Measurements from ENCODE around the gene ZNF225.
"Not testable (repeated sequence)": the region's sequence is repeated elsewhere in the genome, so short reads cannot be mapped to it uniquely, and the experiment has no call there.

The ZNF225 gene

DNA sequence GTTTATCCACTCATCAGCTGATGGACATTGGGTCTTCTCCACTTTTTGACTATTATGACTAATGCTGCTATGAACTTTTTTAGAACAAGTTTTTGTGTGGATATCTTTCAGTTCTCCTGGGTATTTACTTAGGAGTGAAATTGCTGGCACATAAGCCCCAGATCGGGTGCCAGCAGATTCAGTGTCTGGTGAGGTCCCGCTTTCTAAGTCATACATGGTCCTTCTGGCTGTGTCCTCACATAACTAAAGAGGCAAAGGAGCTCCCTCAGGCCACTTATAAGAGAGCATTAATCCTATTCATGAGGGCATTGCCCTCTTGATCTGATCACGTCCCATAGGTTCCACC is 51.1 kb downstream of the ZNF225 start:
- no peak for DNase-seq

- DNase-seq = peak; percentile 82
These were observed 51.7 kb downstream of the ZNF225 start, which contains the start of gene ZNF226 for GRCh38 chr19:44164673-44165512. ZNF226 (plus strand) TSS chr19:44165100; CDS start chr19:44170081, 4,981 bp downstream.

GRCh38 chr19:44170660-44171059 is 57.5 kb downstream of the ZNF225 start:
- not testable (repeated sequence) for DNase-seq

GRCh38 chr19:44176590-44176989 is 63.4 kb downstream of the ZNF225 start:
- no peak for DNase-seq

- DNase-seq = no peak
These were observed 67.8 kb downstream of the ZNF225 start for GRCh38 chr19:44180968-44181367.

DNA sequence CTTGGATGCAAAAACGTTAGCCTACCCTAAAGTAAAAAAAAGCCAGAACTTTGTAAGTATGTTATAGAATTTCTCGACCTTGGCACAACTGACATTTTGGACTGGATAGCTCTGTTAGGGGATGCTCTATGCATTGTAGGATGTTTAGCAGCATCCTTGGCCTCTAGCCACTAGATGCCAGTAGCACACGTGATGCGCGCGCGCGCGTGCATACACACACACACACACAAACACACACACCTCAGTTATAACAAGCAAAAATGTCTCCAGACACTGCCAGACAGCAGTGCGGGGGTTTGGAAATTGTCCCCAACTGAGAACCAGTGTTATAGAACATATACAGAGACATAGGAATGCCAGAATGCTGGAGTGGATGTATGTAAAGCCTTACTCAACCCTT is 68.9 kb downstream of the ZNF225 start:
- no peak for DNase-seq

Data from stimulated activated CD8-positive, alpha-beta memory T cell treated with anti-CD3 and anti-CD28 coated beads, Interleukin-4, amount 100 ng/mL, for 48 hours (primary cell).